B cell (primary cell): ENCODE data around the gene MTCL1. TPM values are rescaled to one million over a fixed set of nuclear protein-coding genes. Genes with fewer than 3 reads are reported as not detected.

Experiments used
- ATAC-seq: fragments of 200-7000 bp; cut with Tn5 transposase; one replicate; pipeline ENCODE4 v1.10.0; 2021; ENCODE audit warnings: low read depth, mild to moderate bottlenecking, moderate number of reproducible peaks, moderate library complexity
- CTCF ChIA-PET: fragments of 350-600 bp; sonication (Branson Sonifier 250); formaldehyde crosslinking; loops from one replicate; lab custom pipeline; 2021; ENCODE audit warnings: antibody characterized with exemption, inconsistent platforms; lab: Charles Lee
- POLR2A ChIA-PET: fragments of 350-600 bp; sonication (Branson Sonifier 250); formaldehyde crosslinking; loops from one replicate; lab custom pipeline; 2021; ENCODE audit warnings: antibody characterized with exemption; lab: Charles Lee
- DNase-seq: peaks from one replicate; pipeline ENCODE4 v3.0.0; 2013
- H2AFZ ChIP-seq: 2 replicates; pipeline ENCODE4 v1.6.1; 2012; ENCODE audit warnings: mild to moderate bottlenecking, low read depth, low read length; ENCODE audit not compliant: insufficient read depth, poor library complexity, severe bottlenecking
- H3K27ac ChIP-seq, 2 donors: 1 replicate in 1 of 2; 2 replicates in 1 of 2; pipeline ENCODE4 v1.5.1; 2012 to 2013; ENCODE audit warnings: low read length in 2 of 2, mild to moderate bottlenecking in 2 of 2, moderate library complexity in 1 of 2
- H3K27me3 ChIP-seq, 4 experiments: fragments of 200-600 bp in 1 of 4; sonication (generic) in 1 of 4; replicated peaks in 1 of 4; 1 replicate in 2 of 4; 2 replicates in 2 of 4; pipeline versions ENCODE4 v1.6.1 to v1.7.0; 2013 to 2016; ENCODE audit warnings: low read length in 3 of 4, mild to moderate bottlenecking in 2 of 4, mixed read lengths in 1 of 4, moderate library complexity in 1 of 4; ENCODE audit not compliant: insufficient read depth in 4 of 4, control insufficient read depth in 3 of 4; ENCODE audit errors: control extremely low read depth in 1 of 4
- H3K36me3 ChIP-seq, 2 experiments: replicated peaks in 1 of 2; 1 replicate in 1 of 2; 2 replicates in 1 of 2; pipeline versions ENCODE4 v1.6.1 to v1.7.1; 2013; ENCODE audit warnings: low read length in 1 of 2; ENCODE audit not compliant: insufficient read depth in 2 of 2, control insufficient read depth in 1 of 2; ENCODE audit errors: control extremely low read depth in 1 of 2, extremely low read depth in 1 of 2
- H3K4me1 ChIP-seq, 2 donors: fragments of 200-600 bp in 1 of 2; sonication (generic) in 1 of 2; 1 replicate in 1 of 2; 2 replicates in 1 of 2; pipeline versions ENCODE4 v1.5.1 to v1.6.1; 2013 to 2017; ENCODE audit warnings: low read length in 2 of 2; ENCODE audit not compliant: control insufficient read depth in 2 of 2, insufficient read depth in 2 of 2
- H3K4me2 ChIP-seq: replicated peaks from 2 replicates; pipeline ENCODE3; 2012; ENCODE audit warnings: mild to moderate bottlenecking, low read depth, low read length; ENCODE audit not compliant: poor library complexity, severe bottlenecking
- H3K4me3 ChIP-seq, 5 experiments: fragments of 200-600 bp in 1 of 5; sonication (generic) in 1 of 5; 1 replicate in 3 of 5; 2 replicates in 2 of 5; pipeline versions ENCODE4 v1.5.1 to v1.7.0; 2011 to 2016; ENCODE audit warnings: low read length in 4 of 5, mild to moderate bottlenecking in 4 of 5, low read depth in 2 of 5, control low read depth in 1 of 5, moderate library complexity in 1 of 5; ENCODE audit not compliant: insufficient read depth in 1 of 5; ENCODE audit errors: control extremely low read depth in 1 of 5, extremely low read depth in 1 of 5
- H3K79me2 ChIP-seq: fragments of 200-600 bp; sonication (generic); one replicate; pipeline ENCODE4 v1.6.0; 2016; ENCODE audit warnings: low read length; ENCODE audit not compliant: control insufficient read depth, insufficient read depth
- H3K9ac ChIP-seq: fragments of 200-600 bp; sonication (generic); 2 replicates; pipeline ENCODE4 v1.6.1; 2017; ENCODE audit warnings: mild to moderate bottlenecking, low read length, moderate library complexity
- H3K9me3 ChIP-seq, 3 donors: one replicate each; pipeline versions ENCODE4 v1.6.1 to v1.7.1; 2013; ENCODE audit warnings: low read length in 2 of 3; ENCODE audit not compliant: control insufficient read depth in 2 of 3, insufficient read depth in 1 of 3; ENCODE audit errors: control extremely low read depth in 1 of 3
- H4K20me1 ChIP-seq: 2 replicates; pipeline ENCODE4 v1.6.0; 2012; ENCODE audit warnings: mild to moderate bottlenecking, low read length; ENCODE audit not compliant: insufficient read depth, control insufficient read depth, poor library complexity, severe bottlenecking
- H3K27ac Mint-ChIP-seq: one replicate; pipeline ENCODE4 v1.8.0; 2021; ENCODE audit warnings: mixed read lengths
- H3K27me3 Mint-ChIP-seq: one replicate; pipeline ENCODE4 v1.8.0; 2021; ENCODE audit warnings: mixed read lengths
- H3K4me1 Mint-ChIP-seq: one replicate; pipeline ENCODE4 v1.8.0; 2021; ENCODE audit warnings: mixed read lengths
- H3K4me3 Mint-ChIP-seq: one replicate; pipeline ENCODE4 v1.8.0; 2021; ENCODE audit warnings: mixed read lengths
- H3K9me3 Mint-ChIP-seq: one replicate; pipeline ENCODE4 v1.8.0; 2022; ENCODE audit warnings: mixed read lengths; ENCODE audit not compliant: insufficient read depth
- CTCF ChIP-seq: fragments of 200-600 bp; IDR thresholded peaks from one replicate; pipeline ENCODE4 v1.8.0; 2022; ENCODE audit warnings: antibody characterized with exemption, mild to moderate bottlenecking
- EZH2 ChIP-seq: IDR thresholded peaks from 2 replicates; pipeline ENCODE4 v1.6.1; 2012; ENCODE audit warnings: borderline replicate concordance, low read depth, mild to moderate bottlenecking, moderate library complexity, low read length; ENCODE audit not compliant: insufficient read depth, poor library complexity, severe bottlenecking
- WGBS: methylation state at CpG from one replicate; pipeline ENCODE4 v1.1.5; 2013; ENCODE audit warnings: missing lambda C conversion rate; ENCODE audit not compliant: insufficient coverage; 5-methylcytosine and 5-hydroxymethylcytosine counted together
- intact Hi-C: fragments of 100-400 bp; cut with micrococcal nuclease; formaldehyde crosslinking; loops from one replicate; pipeline ENCODE4 v1.10.0; 2022
- polyA plus RNA-seq: library from polyadenylated mRNA; depleted of rRNA; stranded (reverse); fragments of >200 nt; gene quantifications from 2 replicates; pipeline ENCODE4 v1.2.3, GENCODE V29; 2012
- total RNA-seq, 2 donors: library from RNA; stranded (reverse); fragments of 120-200 nt in 1 of 2; gene quantifications; 1 replicate in 1 of 2; 2 replicates in 1 of 2; pipeline versions ENCODE4 v1.2.3 to v1.2.4, GENCODE V29; 2013 to 2022

The MTCL1 gene
- total and polyA plus RNA-seq, 2 donors (not counting 1 experiment from before 2014, with no cell fraction given) = 2.7 to 5.8 TPM

GRCh38 chr18:8813611-8814010, 108.3 kb downstream of the MTCL1 start:
- POLR2A ChIA-PET = no interaction called here
- H3K27me3 ChIP-seq = no peaks in the 10 kb centered on the region
- no peaks in the 10 kb centered on the region for H3K9me3 Mint-ChIP-seq
- TF ChIP-seq CTCF = no peak
- no peak for TF ChIP-seq EZH2
- CTCF ChIA-PET = no interaction called here
- H3K79me2 ChIP-seq = no peaks in the 10 kb centered on the region
- peaks cover 6 to 7% of the 10 kb centered on the region in 2 donors for H3K4me1 ChIP-seq
- DNase-seq (no peak), ATAC-seq (no peak)
- H2AFZ ChIP-seq = no peak overlapping the region
- H3K27ac ChIP-seq = no peak overlapping the region
- peaks cover 0 to 2% of the 10 kb centered on the region in 2 experiments for H3K36me3 ChIP-seq
- H3K4me1 Mint-ChIP-seq = peaks cover 11% of the 10 kb centered on the region
- no peak overlapping the region for H3K9ac ChIP-seq
- no peaks in the 10 kb centered on the region for H3K27me3 Mint-ChIP-seq
- no peak overlapping the region for H3K27ac Mint-ChIP-seq
- no peak overlapping the region for H3K4me3 ChIP-seq
- no peaks in the 10 kb centered on the region for H3K9me3 ChIP-seq
- H3K4me3 Mint-ChIP-seq = no peak overlapping the region
- H3K4me2 ChIP-seq = no peak overlapping the region
- intact Hi-C loops = loop anchor here (10.0 kb wide), 1 partner anchor 161 kb away; no protein-coding TSS in a partner anchor
- no peaks in the 10 kb centered on the region for H4K20me1 ChIP-seq

GRCh38 chr18:8814206-8814605, 108.8 kb downstream of the MTCL1 start:
- Mint-ChIP-seq H3K27me3 (no peaks in the 10 kb centered on the region), H3K4me3 (no peak overlapping the region), H3K9me3 (no peaks in the 10 kb centered on the region), H3K4me1 (peaks cover 11% of the 10 kb centered on the region), H3K27ac (no peak overlapping the region)
- no peak overlapping the region for H3K9ac ChIP-seq
- H3K27me3 ChIP-seq = no peaks in the 10 kb centered on the region
- DNase-seq = no peak
- ATAC-seq = no peak
- no peaks in the 10 kb centered on the region for H3K79me2 ChIP-seq
- WGBS = 95% methylated on average over 4 of the region's 6 CpGs
- ChIA-PET POLR2A (no interaction called here), CTCF (no interaction called here)
- H3K9me3 ChIP-seq = no peaks in the 10 kb centered on the region
- H3K36me3 ChIP-seq = peaks cover 0 to 2% of the 10 kb centered on the region in 2 experiments
- TF ChIP-seq EZH2 = no peak
- no peak for TF ChIP-seq CTCF
- no peak overlapping the region for H3K27ac ChIP-seq
- H3K4me2 ChIP-seq = no peak overlapping the region
- no peak overlapping the region for H3K4me3 ChIP-seq
- H4K20me1 ChIP-seq = no peaks in the 10 kb centered on the region
- no peak overlapping the region for H2AFZ ChIP-seq
- intact Hi-C loops = loop anchor here (10.0 kb wide), 1 partner anchor 161 kb away; no protein-coding TSS in a partner anchor
- peaks cover 6 to 7% of the 10 kb centered on the region in 2 donors for H3K4me1 ChIP-seq
